Uterus (tissue), 2 donors: ENCODE measurements around the gene SOCS2.

ENCODE experiments used
- CTCF ChIP-seq, 4 experiments: fragments of 200-600 bp in 2 of 4; fragments of 450-650 bp in 2 of 4; sonication (generic) in 2 of 4; IDR thresholded peaks; one replicate each; pipeline ENCODE4 v1.5.1; 2016 to 2019; ENCODE audit warnings: antibody characterized with exemption in 4 of 4, mild to moderate bottlenecking in 2 of 4, moderate library complexity in 1 of 4
- POLR2A ChIP-seq, 2 donors: fragments of 450-650 bp; IDR thresholded peaks; one replicate each; pipeline ENCODE4 v1.6.1; 2016; ENCODE audit warnings: antibody characterized with exemption in 2 of 2, mild to moderate bottlenecking in 1 of 2, moderate library complexity in 1 of 2

GRCh38 chr12:93569656-93570551, 2.6 kb upstream of the SOCS2 start:
- TF ChIP-seq CTCF (IDR thresholded peaks at IDR 0.05) (peak; percentile 67 to 93 (median 84)), POLR2A (IDR thresholded peaks at IDR 0.05) (peak in 1 of 2 donors; percentile 17)
